HG02973 (cell line): Measurements from ENCODE around the gene TSPAN4.

Source experiments
- ATAC-seq: cut with Tn5 transposase; IDR thresholded peaks from one replicate; pipeline ENCODE4 v1.9.1; 2021; ENCODE audit warnings: moderate library complexity; ENCODE audit not compliant: unreplicated experiment

TSPAN4 gene

DNA sequence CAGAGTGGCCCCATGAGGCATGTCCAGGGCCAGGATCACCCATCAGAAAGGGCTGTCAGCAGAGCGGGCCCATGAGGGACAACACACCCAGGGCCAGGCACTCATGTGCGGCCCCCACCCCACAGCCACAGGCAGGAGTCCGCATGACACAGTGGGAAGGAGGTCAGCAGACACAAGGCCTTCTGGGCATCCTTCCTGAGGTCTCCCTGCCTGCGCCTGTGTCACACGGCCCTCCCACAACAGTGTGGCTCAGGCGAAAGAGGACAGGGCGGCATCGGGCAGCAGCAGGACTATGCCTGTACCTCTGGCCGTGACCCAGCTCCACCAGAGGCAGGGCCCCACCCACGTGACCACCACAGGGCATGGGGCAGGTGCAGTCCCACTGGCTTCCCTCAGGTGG is 40.9 kb downstream of the TSPAN4 start:
- no peak for ATAC-seq

DNA sequence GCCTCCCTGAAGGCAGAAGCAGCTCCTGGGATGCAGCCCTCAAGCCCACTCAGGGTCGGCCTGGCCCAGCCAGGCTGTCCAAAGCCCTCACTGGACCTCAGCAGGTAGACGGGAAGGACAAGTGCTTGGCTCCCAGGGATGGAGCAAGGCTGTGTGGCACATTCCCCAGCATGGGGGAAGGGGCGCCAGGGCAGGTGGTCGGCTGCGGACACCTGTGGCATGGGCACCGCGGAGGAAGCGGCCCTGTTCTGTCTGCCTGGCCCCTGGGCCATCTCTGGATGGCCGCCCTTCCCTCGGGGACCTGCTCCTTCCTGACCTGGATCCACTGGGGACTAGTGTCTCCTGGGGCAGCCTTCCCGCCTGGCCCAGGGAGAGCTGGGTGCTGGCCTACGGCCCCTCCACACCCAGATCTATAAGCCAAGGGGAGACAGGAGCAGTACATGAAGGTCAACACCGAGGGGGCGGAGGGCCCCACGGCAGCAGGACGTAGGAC is 42.0 kb downstream of the TSPAN4 start:
- no peak for ATAC-seq

DNA sequence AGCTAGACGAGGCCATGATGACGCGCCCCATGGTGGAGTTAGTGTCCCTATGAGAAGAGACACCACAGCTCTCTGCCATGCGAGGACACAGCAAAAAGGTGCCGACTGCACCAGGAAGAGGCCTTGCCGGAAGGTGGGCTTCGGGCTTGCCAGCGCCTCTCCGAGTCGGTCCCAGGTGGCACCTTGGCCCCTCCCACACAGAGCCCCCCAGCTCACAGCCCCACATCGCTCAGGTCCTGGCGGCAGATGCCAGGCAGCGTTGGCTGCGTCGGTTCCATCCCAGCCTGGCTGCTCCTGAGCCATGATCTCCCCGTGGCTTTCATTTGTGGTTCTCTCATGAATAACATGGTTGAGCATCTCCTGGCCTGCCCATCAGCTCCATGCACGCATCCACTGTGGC is 43.9 kb downstream of the TSPAN4 start:
- no peak for ATAC-seq

DNA sequence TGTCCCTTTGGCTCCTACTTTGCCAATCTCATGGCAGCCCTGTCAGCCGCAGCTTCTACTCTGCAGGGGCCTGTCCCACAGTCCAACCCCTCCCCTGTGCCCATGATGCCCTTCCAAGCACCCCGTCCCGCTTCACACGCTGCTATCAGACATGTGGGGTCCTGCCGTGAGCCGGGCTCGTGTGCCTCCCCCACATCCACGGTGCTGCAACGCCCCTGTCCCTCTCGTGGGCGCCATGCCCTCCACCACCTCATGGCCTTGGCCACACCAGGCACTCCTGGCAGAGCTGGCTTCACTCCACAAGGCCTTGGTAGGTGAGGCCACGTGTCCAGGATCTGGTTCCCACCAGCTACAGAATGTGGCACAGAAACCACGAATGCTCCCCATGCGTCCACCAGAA is 44.9 kb downstream of the TSPAN4 start:
- no peak for ATAC-seq

DNA sequence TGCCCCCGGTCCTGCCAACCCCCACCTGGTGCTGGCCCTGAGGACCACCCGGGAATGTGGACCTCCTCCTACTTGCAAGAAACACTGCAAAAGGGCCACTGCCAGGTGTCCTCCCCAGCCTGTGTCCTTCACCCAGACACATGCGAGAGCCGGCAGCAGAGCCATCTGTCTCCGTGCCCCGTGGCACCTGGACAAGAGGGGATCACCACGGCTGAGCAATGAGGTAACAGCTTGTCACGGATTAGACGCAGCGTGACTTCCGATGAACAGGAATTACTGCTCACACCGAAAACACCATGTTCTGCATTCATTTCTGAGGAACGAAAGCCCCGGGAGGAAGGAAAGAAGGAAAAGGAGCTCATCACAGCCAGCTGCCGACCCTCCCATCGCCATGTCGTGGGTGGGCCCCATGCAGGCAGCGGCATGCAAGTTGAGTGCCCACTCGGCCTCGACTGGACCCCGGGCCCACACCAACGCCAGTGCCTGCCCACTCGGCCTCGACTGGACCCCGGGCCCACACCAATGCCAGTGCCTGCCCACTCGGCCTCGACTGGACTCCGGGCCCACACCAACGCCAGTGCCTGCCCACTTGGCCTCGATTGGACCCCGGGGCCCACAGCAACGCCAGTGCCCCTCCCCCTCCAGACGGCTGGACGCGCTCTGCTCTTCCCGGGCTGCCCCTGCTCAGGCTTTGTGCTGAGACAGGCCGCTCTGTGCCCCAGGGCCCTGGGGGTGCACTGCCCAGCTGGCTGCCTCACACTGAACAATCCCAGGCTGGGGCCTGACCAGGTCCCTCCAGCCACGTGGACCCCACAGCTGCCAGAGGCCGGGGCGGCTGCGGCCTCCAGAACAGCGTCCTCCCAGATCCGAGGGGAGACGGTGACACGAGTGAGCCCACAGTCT is 45.9 kb downstream of the TSPAN4 start:
- ATAC-seq: no peak

DNA sequence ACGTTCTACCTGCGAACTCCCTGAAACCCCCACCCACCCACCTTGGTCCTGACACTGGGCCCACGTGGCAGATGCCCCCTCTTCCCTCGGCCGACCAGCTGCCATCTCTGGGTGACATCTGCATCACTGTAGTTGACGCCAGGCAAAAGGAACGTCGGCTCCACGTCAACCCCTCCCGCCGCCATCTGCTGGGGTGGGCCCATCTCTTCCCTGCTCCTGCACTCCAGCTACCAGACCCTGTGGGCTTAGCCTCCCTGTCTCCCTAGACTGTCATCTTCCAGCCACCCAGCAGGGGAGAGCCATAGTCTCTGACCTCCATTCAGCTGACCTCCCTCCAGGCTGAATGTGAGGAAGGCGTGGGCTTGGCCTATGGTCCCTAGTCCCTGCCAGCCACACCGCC is 46.6 kb downstream of the TSPAN4 start:
- no peak for ATAC-seq

DNA sequence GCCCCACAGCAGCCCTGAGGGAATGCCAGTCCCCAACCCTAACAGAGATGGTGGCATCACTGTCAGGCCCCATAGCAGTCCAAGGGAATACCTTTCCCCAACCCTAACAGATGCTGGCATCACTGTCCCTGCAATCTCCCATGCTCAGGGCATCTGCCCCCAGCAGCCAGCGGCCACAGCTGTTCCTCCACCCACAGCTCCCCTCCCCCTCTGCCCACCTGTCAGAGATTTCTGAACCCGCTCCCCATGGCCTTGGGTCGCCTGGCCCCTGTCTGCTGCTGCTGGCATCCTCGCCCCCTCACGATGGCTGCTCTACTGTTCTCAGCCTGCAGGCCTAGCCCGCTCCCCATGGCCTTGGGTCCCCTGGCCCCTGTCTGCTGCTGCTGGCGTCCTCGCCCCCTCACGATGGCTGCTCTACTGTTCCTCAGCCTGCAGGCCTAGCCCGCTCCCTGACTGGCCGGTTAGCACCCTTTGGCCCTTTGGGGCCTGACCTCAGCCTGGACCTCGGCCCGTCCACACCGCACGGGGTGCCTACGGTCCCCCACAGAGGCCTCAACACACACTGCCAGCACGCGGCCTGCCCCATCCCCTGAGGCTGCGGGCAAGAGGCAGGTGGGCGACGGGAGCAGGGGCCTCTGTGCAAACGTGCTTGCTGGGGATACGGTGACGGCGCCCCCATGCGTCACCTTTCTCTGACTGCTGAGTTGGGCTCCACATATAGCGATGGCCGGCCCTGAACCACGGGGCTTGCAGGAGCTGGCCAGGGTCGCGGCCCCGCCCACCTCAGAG is 47.2 kb downstream of the TSPAN4 start:
- ATAC-seq: no peak

DNA sequence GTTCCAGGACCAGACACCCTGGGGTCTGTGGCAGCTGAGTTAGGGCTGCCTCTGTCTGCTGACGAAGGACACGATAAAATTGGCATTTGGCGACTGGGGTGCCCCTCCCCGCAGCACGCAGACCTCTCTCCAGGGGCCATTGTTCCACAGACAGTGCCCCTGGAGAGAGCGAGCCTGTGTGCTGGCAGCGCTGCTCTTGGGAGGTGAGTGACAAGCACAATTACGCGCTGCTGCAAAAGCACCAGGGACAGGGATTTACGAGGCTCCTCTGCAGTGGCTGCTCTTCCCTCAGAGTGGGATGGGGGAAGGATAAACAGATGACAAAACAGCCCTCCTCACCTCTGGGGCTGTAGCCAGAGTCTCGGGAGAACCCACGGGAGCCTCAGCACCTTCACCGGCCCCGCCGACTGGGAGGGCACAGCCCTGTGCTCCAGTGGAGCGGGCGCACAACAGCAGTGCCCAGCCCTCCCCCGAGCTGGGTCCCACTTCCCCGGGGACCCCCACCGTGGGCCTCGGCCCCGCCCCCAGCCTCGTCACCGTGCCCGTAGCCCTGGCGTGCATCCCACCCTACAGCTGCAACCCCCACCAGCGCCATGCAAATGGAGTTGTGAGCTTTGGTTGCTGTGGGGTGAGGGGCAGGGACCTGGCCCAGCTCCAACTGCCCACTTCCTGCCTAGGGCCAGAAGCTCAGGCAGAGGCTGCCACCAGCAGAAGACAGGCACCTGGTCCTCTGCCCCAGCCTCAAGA is 48.3 kb downstream of the TSPAN4 start:
- no peak for ATAC-seq

DNA sequence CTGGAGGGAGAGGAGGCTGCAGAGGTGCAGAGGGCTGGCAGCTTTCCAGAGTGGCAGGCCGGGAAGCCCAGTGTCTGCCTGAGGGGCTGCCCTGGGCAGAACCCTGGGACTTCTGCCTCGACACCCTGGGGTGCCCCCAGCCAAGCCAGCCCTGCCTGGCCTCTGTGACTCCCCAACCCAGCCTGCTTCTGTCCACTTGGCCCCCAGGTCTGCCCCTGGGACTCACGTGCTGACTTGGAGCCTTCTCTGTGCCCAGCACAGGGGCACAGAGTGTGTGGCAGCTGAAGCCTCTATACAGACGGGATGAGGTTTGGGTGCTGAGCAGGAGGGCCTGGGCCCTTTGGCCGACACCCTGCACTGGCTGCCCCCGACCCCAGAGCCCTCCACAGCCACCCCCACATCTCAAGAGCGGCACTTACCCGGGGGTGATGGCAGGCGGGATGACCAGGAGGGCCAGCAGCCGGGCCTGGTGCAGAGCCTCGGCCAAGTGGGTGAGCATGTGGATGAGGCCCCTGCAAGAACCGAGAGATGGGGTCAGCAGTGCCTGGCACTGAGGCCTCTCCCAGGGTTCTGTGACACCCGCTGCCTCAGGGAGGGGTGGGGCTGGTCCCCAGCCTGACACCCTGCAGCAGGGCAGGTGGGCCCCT is 50.5 kb downstream of the TSPAN4 start:
- no peak for ATAC-seq

DNA sequence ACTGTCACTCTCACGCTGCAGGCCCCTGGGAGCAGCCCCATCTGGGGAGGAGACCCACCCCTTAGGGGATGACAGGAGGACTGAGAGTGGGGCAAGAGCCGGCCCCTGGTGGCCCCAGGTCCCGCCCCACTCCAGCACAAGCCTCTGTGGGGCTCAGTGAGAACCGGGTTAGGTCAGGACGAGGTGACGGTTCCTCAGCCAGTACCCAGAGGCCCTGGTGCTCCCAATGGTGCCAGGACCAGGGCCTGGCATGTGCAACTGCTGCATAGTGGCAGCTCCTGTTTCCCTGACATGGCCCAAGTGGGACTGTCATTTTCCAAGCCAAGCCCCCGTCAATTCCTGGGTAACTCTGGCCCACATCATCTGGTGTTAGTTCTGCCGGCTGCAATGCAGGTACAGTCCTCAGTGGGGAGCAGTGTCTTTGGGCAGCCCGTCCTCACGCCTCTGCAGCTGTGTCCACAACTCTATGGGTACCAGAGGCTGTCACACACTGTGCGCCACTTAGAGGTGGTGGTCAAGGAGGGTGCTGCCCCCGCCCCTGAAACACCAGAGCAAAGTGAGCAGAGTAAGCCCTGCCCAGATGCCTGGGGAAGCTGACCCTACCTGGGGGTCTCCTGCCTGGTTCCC is 52.0 kb downstream of the TSPAN4 start:
- no peak for ATAC-seq

DNA sequence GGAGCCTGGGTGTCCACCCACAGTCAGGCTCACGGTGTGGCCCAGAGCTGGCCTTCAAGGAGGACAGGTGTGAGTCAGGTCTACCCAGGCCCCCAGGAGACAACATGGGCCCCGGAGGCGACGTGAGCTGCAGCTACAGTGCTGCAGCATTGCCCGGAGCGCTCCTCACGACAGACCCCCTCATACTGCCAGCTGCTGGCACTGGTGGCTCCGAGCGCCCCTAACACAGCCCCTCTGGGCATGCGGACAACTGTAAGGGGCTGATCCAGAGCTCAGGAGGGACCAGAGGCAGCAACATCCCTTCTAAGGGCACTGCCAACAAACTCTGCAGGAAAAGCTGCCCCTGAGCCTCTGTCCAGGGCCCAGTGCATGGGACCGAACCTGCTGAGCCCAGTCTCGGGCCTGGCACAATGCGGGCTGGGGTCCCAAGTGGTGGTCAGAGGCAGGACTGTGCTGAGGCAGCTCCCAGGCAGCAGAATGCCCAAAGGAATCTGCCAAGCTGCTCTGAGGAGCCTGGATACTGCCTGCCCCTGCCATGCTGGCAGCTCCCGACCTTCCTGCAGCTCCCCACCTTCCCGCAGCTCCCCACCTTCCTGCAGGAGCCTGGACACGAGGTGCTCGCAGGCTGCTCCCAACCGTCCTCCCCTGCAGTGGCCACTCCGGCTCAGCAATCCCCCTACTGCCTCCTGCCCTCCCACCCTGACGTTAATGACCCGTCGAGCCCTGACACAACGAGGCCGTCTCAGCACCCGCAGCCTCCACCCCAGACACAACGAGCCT is 52.9 kb downstream of the TSPAN4 start:
- no peak for ATAC-seq

DNA sequence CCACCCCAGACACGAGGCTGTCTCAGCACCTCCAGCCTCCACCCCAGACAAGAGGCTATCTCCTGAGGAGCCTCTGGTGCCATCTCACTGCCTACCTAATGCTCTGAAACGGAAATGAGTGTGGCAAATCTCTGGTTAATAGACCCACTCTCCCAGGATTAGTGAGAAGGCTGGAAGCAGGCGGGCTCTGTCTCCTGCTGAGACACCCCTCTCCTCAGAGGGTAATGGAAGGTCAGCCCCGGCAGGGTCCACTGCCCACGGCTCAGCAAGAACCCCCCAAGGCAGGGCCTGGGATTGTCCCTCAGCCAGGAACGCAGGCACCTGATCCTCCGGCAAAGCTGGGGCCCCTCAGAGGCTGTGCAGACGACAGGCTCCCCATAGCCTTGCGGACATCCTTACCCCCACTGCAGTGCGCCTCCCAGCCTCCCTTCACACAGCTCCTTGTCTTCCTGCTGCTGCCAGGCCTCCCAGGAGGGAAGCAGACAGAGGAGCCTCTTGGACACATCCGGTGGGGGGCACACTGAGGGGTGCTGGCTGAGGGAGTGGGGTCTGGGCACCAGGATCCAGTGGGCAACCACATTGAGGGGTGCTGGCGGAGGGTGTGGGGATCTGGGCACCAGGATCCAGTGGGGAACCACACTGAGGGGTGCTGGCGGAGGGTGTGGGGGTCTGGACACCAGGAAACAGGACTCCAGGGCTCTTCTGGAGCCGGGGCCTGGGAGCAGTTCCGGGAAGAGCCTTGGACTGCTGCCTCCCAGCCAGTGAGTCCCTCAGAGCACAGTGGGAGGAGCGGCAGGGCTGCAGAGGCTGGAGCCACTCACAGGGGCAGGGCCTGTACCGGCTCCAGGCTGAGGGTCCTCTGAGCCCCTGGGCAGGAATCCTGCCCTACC is 54.8 kb downstream of the TSPAN4 start:
- ATAC-seq: no peak

DNA sequence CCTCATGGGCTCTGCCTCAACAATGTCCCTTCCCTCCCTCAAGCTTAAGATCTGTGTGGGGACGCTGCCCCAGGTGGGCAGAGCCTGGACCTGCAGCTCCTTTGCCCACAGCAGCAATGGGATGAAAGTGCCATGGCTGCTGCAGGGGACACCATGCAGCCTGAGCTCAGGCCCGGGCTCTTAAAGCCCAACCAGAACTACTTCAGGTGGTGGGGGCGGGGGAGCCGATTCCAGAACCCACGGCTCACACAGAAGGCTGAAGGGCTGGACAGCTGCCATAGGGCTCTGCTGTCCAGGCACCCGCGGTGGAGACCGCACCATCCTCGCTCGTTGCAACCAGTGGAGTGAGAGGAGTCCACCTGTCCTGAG is 55.5 kb downstream of the TSPAN4 start:
- ATAC-seq: no peak

DNA sequence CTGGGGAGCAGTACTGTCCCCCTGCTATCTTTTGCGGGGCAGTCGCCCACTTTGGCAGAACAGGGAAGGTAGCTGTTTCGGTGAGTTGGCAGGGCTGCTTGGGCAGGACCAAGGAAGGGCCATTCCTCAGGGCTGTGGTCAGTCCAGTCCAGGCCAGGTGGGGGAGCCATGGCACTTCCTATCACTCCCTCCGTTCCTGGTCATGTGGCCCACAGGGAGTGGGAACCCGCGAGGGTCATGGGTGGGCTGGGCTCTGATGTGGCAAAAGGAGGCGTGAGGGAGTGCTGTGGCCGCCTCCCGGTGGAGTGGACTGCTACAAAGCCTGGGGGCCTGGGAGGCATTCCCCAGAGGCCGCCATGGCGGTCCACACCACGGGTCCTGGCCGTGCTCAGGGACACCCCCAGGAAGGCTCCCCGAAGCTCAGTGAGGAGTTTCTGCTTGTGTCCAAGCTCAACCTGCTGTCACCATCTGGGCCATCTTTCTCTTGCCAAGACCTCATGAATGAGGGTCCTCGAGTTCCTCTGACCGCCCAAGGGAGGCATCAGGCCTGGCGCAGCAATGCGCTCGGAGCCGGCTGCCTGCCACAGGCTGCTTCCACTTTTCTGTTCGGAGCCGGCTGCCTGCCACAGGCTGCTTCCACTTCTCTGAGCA is 56.0 kb downstream of the TSPAN4 start:
- no peak for ATAC-seq

DNA sequence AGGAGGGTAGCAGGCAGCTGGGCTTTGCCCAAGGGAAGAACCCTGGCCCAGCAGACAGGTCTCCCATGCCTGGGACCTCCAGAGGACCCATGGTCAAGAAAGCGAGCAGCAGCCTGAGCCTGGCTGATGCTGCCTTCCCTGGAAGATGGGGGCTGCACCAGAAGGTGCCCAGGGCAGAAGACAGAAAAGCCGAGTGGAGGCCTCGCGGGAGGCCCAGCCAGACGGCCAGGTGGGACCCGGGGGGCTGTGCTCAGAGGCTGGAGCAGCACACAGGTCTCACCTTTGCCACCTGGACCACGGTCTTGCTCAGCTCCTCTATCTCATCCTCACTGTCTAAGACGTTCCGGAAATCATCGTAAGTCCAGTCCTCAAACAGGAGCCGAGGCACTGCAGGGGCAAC is 57.1 kb downstream of the TSPAN4 start:
- ATAC-seq: no peak

DNA sequence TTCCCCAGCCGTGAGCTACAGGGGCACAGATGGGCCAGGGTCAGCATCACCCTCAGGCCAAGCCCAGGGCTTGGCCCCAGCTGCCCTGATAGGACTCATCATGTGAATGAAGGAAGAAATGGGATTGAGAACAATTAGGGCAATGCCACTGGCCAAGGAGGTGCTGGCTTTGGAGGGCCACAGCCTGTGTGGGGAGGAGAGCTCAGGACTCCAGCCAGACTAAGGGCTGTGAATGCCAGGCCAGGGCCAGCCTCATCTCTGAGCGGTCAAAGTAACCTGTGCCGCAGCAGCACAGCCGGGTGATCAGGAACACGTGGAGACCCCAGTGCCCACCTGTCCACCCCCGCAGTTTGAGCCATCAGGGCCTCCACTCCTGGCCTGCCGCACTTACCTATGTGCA is 57.9 kb downstream of the TSPAN4 start:
- ATAC-seq: no peak

DNA sequence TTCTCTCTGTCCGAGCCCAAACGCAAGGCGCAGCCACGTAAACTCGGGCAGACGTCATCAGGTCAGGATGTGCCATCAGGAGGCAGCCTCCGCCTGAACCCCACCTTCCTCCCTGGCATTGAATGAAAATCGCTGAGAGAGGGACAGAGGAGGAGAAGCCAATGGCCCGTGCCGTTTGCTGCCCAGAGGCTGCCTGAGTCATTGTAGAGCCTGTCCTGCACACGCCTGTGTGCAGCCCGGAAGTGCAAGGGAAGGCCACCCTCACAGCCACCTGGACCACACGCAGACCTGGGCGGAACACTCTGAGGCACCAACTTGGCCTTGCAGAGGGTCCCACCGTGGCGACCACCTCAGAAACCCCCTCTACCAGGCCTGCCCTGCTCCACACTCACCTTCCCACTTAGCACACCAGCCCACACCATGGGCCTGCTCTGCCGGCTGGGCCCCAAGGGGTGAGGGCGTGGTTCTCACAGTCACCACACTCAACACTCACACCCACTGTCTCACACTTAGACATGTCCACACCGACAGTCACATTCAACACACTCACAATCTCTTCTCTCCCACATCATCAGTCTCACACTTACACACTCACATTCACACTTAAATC is 58.9 kb downstream of the TSPAN4 start:
- ATAC-seq: no peak

DNA sequence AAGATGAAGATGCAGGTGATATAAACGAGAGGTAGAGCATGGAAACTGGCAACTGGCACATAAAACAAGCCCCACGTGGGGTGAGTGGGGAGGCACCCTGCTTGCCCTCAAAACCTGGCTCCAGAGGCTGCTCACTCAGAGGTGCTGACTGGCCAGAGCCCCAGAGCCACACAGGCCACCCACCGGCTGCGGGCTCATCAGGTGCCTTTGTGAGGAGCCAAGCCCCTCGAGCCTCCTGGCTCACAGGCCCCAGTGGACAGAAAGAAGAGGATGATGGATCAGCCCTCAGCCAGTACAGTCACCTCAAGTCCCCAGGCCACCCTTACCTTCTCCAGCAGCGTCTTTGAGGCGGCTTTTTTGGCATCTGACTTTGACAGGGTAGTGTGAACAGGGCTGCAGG is 61.7 kb downstream of the TSPAN4 start:
- ATAC-seq: no peak
